Lower lobe of right lung (tissue), 2 donors: Measurements from ENCODE around the gene C11orf52. TPM values are rescaled to one million over a fixed set of nuclear protein-coding genes. Genes with fewer than 3 reads are reported as not detected.
A peak's percentile ranks its signal among the peaks of the same experiment; 100 is the strongest.

ENCODE experiments used
- ATAC-seq, 2 donors: fragments of 200-7000 bp; cut with Tn5 transposase; one replicate each; pipeline ENCODE4 v1.9.1; 2020 to 2022; ENCODE audit warnings: mild to moderate bottlenecking in 2 of 2, moderate library complexity in 2 of 2
- DNase-seq: peaks from one replicate; pipeline ENCODE4 v3.0.0-alpha.2; 2020
- H3K27ac ChIP-seq: fragments of 200-600 bp; one replicate; pipeline ENCODE4 v1.8.0; 2022
- H3K27me3 ChIP-seq: fragments of 200-600 bp; one replicate; pipeline ENCODE4 v1.8.0; 2022; ENCODE audit warnings: low read depth
- H3K36me3 ChIP-seq: fragments of 200-600 bp; one replicate; pipeline ENCODE4 v1.8.0; 2022; ENCODE audit warnings: mild to moderate bottlenecking
- H3K4me1 ChIP-seq: fragments of 200-600 bp; one replicate; pipeline ENCODE4 v1.8.0; 2022
- H3K4me3 ChIP-seq: fragments of 200-600 bp; one replicate; pipeline ENCODE4 v1.8.0; 2022; ENCODE audit warnings: mild to moderate bottlenecking
- H3K9me3 ChIP-seq: fragments of 200-600 bp; one replicate; pipeline ENCODE4 v1.8.0; 2022
- CTCF ChIP-seq: fragments of 200-600 bp; IDR thresholded peaks from one replicate; pipeline ENCODE4 v1.8.0; 2022; ENCODE audit warnings: antibody characterized with exemption, mild to moderate bottlenecking
- intact Hi-C: fragments of 100-400 bp; cut with DNase I; formaldehyde crosslinking; loops from one replicate; pipeline ENCODE4 v1.11.0; 2022
- total RNA-seq: library from RNA; stranded (reverse); fragmentation: NEBNext Ultra II Directional; extraction: Animal tissue kit (Norgen Biotek cat#: 25700); gene quantifications from one replicate; pipeline ENCODE4 v1.2.1, GENCODE V29; 2021
- donor health status: DM: no; HTN: yes; CAD: no; lungs with severe emphysema.

The C11orf52 gene
- total RNA-seq, 1 donor from 2014 or later: 14.6 TPM

GRCh38 chr11:111913031-111913861, 5.5 kb upstream of the C11orf52 start:
- ATAC-seq (no peak), DNase-seq (no peak)
- intact Hi-C loops: no loop called here

DNA sequence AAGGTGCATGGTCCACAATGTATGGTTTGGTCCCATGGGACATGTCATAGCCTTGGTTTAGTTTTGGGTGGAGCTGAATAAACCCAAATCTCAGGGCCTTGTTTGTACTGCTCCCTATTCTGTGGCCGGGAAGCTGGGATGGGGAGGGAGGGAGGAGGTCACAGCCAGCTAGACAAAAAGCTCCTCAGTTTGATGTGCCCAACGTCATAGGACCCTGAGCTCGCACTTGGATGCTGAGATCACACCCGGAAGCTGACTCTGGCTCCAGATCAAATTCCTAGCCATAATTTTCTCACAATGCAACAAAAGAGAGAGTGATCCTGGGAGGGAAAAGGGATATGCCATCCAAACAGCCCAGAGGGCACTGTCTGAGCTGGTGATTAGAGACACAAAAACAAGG, 4.7 kb upstream of the C11orf52 start:
- ATAC-seq (no peak), DNase-seq (no peak)
- Histone ChIP-seq H3K4me1 (peaks cover 11% of the 10 kb centered on the region), H3K27me3 (peaks cover 14% of the 10 kb centered on the region), H3K36me3 (no peaks in the 10 kb centered on the region), H3K9me3 (no peaks in the 10 kb centered on the region), H3K4me3 (peak overlapping the region; percentile 59), H3K27ac (peak overlapping the region; percentile 83)
- intact Hi-C loops: no loop called here
- TF ChIP-seq CTCF: no peak

More at GRCh38 chr11:111913031-111913861, 5.5 kb upstream of the C11orf52 start:
- Histone ChIP-seq H3K36me3 (peaks cover 7% of the 10 kb centered on the region), H3K4me1 (peaks cover 11% of the 10 kb centered on the region), H3K4me3 (peak overlapping the region; percentile 59), H3K27me3 (peaks cover 14% of the 10 kb centered on the region), H3K9me3 (no peaks in the 10 kb centered on the region), H3K27ac (peak overlapping the region; percentile 83)
- no peak for TF ChIP-seq CTCF

- H3K27ac ChIP-seq: no peak overlapping the region
- H3K27me3 ChIP-seq: peaks cover 12% of the 10 kb centered on the region
- DNase-seq: no peak
- no peaks in the 10 kb centered on the region for H3K9me3 ChIP-seq
- H3K4me3 ChIP-seq: no peak overlapping the region
- no peaks in the 10 kb centered on the region for H3K36me3 ChIP-seq
- TF ChIP-seq CTCF: no peak
- peaks cover 4% of the 10 kb centered on the region for H3K4me1 ChIP-seq
- no peak for ATAC-seq
- intact Hi-C loops: no loop called here
Measured at GRCh38 chr11:111916768-111917167, 1.9 kb upstream of the C11orf52 start.

- no peaks in the 10 kb centered on the region for H3K9me3 ChIP-seq
- H3K4me3 ChIP-seq: no peak overlapping the region
- no peak for DNase-seq
- peak overlapping the region; percentile 82 for H3K27ac ChIP-seq
- H3K36me3 ChIP-seq: no peaks in the 10 kb centered on the region
- peaks cover 10% of the 10 kb centered on the region for H3K4me1 ChIP-seq
- no peak for TF ChIP-seq CTCF
- intact Hi-C loops: no loop called here
- H3K27me3 ChIP-seq: peaks cover 7% of the 10 kb centered on the region
- no peak for ATAC-seq
Measured at GRCh38 chr11:111917312-111917711, 1.4 kb upstream of the C11orf52 start.

- no peaks in the 10 kb centered on the region for H3K9me3 ChIP-seq
- peaks cover 4% of the 10 kb centered on the region for H3K27me3 ChIP-seq
- ATAC-seq (no peak), DNase-seq (no peak)
- no peak overlapping the region for H3K4me3 ChIP-seq
- H3K36me3 ChIP-seq: no peaks in the 10 kb centered on the region
- H3K4me1 ChIP-seq: peaks cover 15% of the 10 kb centered on the region
- intact Hi-C loops: no loop called here
- H3K27ac ChIP-seq: peak overlapping the region; percentile 82
- no peak for TF ChIP-seq CTCF
Measured at GRCh38 chr11:111917788-111918187, 925 bp upstream of the C11orf52 start.
